HFF-Myc (cell line): ENCODE measurements around the gene LYSMD1.

Source experiments
- DNase-seq: peaks from one replicate; pipeline ENCODE4 v3.0.0-alpha.2; 2011; ENCODE audit warnings: low read depth; ENCODE audit errors: extremely low read depth
- H3K4me3 ChIP-seq: replicated peaks from 2 replicates; pipeline ENCODE4 v1.5.1; 2011; ENCODE audit warnings: low read depth, mild to moderate bottlenecking, control low read depth, low read length
- TF ChIP-seq, protein P1 (sequence below): IDR thresholded peaks from 2 replicates; pipeline ENCODE4 v1.5.1; 2012; ENCODE audit warnings: mild to moderate bottlenecking, low read depth, low read length, control low read depth; ENCODE audit errors: missing control alignments

The LYSMD1 gene

DNA sequence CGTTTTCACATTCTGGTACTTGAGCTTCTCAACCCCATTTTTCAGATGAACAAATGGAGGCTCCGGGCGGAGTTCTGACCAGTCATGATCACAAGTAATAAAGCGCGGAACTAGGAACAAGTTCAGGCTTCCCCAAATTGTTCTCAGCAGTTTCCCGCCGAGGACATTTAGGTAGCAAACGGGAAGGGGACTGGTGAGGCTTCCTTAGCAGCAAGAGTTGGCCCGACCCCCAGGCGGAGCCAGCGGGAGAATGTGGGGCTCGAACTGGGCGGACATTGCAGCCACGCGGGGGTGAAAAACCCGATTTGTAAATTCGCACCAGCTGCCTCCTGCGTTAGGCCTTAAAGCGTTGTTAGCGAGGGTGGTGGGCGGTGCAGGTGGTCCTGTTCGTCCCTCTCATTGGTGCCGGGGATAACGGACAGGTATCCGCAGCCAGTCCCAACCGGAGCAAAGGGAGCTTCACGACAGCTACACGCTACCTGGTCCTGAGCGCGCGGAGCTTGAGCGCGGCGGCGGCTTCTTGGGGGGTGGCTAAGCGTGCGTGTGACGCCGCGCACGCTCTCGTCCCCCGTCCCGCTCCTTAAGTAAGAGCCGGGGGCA is 34.6 kb downstream of the LYSMD1 start:
- peak; percentile 53 for DNase-seq
- H3K4me3 ChIP-seq, result peak overlapping the region; percentile 21
- TF ChIP-seq, protein P1, sequence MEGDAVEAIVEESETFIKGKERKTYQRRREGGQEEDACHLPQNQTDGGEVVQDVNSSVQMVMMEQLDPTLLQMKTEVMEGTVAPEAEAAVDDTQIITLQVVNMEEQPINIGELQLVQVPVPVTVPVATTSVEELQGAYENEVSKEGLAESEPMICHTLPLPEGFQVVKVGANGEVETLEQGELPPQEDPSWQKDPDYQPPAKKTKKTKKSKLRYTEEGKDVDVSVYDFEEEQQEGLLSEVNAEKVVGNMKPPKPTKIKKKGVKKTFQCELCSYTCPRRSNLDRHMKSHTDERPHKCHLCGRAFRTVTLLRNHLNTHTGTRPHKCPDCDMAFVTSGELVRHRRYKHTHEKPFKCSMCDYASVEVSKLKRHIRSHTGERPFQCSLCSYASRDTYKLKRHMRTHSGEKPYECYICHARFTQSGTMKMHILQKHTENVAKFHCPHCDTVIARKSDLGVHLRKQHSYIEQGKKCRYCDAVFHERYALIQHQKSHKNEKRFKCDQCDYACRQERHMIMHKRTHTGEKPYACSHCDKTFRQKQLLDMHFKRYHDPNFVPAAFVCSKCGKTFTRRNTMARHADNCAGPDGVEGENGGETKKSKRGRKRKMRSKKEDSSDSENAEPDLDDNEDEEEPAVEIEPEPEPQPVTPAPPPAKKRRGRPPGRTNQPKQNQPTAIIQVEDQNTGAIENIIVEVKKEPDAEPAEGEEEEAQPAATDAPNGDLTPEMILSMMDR, result no peak

DNA sequence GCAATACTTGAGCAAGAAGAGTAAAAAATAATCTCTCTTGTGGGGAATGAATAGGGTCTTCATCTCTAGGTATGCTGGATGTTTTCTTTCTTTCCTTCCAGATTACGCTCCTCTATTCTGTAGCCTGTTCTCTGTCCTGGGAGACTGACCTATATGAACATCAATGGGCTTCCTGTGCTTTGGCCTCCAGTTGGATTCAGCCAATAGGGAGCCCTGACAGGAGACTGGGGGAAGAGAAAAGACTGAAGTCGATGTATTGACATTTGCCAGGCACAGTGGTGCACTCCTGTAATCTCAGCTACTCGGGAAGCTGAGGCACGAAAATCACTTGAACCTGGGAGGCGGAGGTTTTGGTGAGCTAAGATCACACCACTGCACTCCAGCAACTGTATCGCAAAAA is 36.9 kb downstream of the LYSMD1 start:
- no peak for DNase-seq
- TF ChIP-seq, protein P1, result no peak
- H3K4me3 ChIP-seq, result no peak overlapping the region

DNA sequence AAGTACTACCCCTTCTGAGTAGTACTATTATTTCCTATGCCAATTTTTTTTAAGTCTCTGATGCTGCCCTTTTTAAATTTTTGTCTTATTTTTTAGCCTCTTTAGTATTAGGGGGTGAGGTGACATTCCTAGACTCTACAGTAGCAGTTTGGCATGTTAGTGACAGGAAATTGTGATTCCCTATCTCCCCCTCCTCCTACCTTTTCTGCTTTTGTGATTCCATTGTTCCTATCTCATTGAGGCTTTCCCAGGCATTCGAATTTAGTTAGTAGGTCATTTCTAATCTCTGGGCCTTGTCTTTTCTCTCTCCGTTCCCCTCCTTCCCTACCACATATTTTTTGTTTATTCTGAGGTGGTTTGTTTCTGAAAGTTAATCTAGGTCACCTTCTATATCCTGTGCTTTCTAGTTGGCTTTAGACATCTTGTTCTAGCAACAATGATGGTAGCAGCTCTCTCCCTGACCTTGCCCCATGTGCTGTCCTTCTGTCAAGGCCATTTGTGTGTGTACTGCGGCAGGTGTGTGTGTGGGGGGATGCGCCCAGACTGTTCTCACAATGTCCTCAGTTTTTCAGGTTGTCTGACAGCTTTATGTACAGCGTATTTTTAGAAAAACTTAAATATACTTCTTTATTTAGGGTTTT is 40.8 kb downstream of the LYSMD1 start:
- TF ChIP-seq, protein P1, result no peak
- no peak for DNase-seq
- no peak overlapping the region for H3K4me3 ChIP-seq

DNA sequence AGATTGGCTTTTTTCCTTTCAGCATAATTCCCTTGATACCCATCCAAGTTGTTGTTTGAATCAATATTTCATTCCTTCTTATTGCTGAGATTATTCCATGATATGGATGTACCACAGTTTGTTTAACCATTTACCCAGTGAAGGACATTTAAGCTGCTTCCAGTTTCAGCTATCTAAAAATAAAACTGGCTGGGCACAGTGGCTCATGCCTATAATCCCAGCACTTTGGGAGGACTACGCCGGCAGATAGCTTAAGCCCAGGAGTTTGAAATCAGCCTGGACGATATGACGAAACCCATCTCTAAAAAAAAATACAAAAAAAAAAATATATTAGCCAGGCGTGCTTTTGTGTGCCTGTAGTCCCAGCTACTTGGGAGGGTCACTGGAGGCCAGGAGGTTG is 51.8 kb downstream of the LYSMD1 start:
- TF ChIP-seq, protein P1, result no peak
- H3K4me3 ChIP-seq, result no peak overlapping the region
- no peak for DNase-seq
